ENCODE results near the gene YY1AP1.

- TF ChIP-seq POLR2A (IDR thresholded peaks at IDR 0.05; ENCODE audit: low read depth, low read length) (no peak), TAF1 (IDR thresholded peaks at IDR 0.05; ENCODE audit: low read depth, low read length) (no peak)
Measured at GRCh38 chr1:155646307-155646706, 42.3 kb downstream of the YY1AP1 start.

Data from GM12891 (cell line).